AG04449 (cell line): ENCODE results near the gene SH3D19.

ENCODE experiments used
- CTCF ChIA-PET: fragments of 350-600 bp; formaldehyde crosslinking; extraction: SDS; loops from one replicate; lab custom pipeline; 2021; ENCODE audit warnings: antibody characterized with exemption; lab: Yijun Ruan, JAX
- POLR2A ChIA-PET: fragments of 400-600, 350-600 bp; formaldehyde crosslinking; extraction: SDS; loops from one replicate; lab custom pipeline; 2020; ENCODE audit warnings: antibody characterized with exemption, inconsistent platforms; lab: Yijun Ruan, JAX
- DNase-seq: peaks from one replicate; pipeline ENCODE4 v3.0.0-alpha.2; 2010; ENCODE audit warnings: low read depth, low spot score
- H3K4me3 ChIP-seq: 2 replicates; pipeline ENCODE4 v1.5.1; 2011; ENCODE audit warnings: low read depth, mild to moderate bottlenecking, control low read depth, low read length
- CTCF ChIP-seq: IDR thresholded peaks from one replicate; pipeline ENCODE4 v1.5.1; 2011; ENCODE audit warnings: mild to moderate bottlenecking, moderate library complexity, low read length, control low read depth, inconsistent platforms; ENCODE audit not compliant: insufficient read depth; ENCODE audit errors: missing control alignments

Gene SH3D19

GRCh38 chr4:151316645-151317044 lies 8.8 kb downstream of the SH3D19 start:
- TF ChIP-seq CTCF: no peak
- ChIA-PET CTCF (interaction anchor here (0.6 to 1.3 kb wide), 4 partner anchors 8 to 40 kb away, joined by 3 read pairs; no protein-coding TSS in a partner anchor), POLR2A (interaction anchor here (1.2 kb wide), 1 partner anchor 9 kb away, joined by 3 read pairs; the partner anchor contains the start of gene SH3D19)
- H3K4me3 ChIP-seq: no peak overlapping the region
- no peak for DNase-seq

GRCh38 chr4:151315212-151315886 lies 10.1 kb downstream of the SH3D19 start:
- TF ChIP-seq CTCF: no peak
- CTCF ChIA-PET: no interaction called here
- H3K4me3 ChIP-seq: no peak overlapping the region
- no peak for DNase-seq
- POLR2A ChIA-PET: no interaction called here

GRCh38 chr4:151314479-151314878 lies 10.9 kb downstream of the SH3D19 start:
- DNase-seq: no peak
- ChIA-PET POLR2A (no interaction called here), CTCF (no interaction called here)
- TF ChIP-seq CTCF: no peak
- H3K4me3 ChIP-seq: no peak overlapping the region

- CTCF ChIA-PET: no interaction called here
- DNase-seq: no peak
- no peak for TF ChIP-seq CTCF
- no peak overlapping the region for H3K4me3 ChIP-seq
- POLR2A ChIA-PET: no interaction called here
These were observed 11.4 kb downstream of the SH3D19 start for GRCh38 chr4:151314010-151314355.

GRCh38 chr4:151313306-151314009 lies 11.9 kb downstream of the SH3D19 start:
- no peak overlapping the region for H3K4me3 ChIP-seq
- CTCF ChIA-PET: interaction anchor here (0.8 kb wide), 1 partner anchor 10 kb away, joined by 3 read pairs; no protein-coding TSS in a partner anchor
- no peak for DNase-seq
- TF ChIP-seq CTCF: no peak
- POLR2A ChIA-PET: no interaction called here

GRCh38 chr4:151310124-151310728 lies 15.2 kb downstream of the SH3D19 start:
- no peak for DNase-seq
- CTCF ChIA-PET: no interaction called here
- TF ChIP-seq CTCF: no peak

More at GRCh38 chr4:151310124-151310728, 15.2 kb downstream of the SH3D19 start:
- POLR2A ChIA-PET: no interaction called here
- H3K4me3 ChIP-seq: no peak overlapping the region
